GM21515 (cell line): ENCODE measurements around the gene PWP1.

Source experiments
- ATAC-seq: cut with Tn5 transposase; IDR thresholded peaks from one replicate; pipeline ENCODE4 v1.9.1; 2021; ENCODE audit not compliant: unreplicated experiment

The PWP1 gene

GRCh38 chr12:107732365-107732764, 46.8 kb downstream of the PWP1 start:
- ATAC-seq, result no peak

- ATAC-seq, result no peak
Observed at GRCh38 chr12:107734139-107734538, 48.5 kb downstream of the PWP1 start.

DNA sequence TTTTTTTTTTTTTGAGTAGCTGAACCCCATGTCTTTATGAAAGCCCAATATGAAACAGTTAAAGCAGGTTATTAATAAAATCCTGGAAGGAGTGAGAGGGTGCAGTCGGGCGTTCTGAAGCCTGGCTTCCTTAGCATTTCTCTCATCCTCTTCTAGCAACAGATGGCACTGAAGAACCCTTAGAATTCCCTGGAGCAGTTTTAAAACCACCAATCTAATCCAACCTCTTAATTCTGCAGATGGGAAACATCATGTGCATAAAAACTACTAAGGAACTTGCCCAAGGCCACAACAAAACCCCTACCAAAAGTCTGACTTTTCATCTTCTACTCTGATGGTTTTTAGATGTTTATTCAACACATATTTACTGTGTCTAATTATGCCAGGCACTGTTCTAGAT, 50.2 kb downstream of the PWP1 start:
- ATAC-seq, result no peak

DNA sequence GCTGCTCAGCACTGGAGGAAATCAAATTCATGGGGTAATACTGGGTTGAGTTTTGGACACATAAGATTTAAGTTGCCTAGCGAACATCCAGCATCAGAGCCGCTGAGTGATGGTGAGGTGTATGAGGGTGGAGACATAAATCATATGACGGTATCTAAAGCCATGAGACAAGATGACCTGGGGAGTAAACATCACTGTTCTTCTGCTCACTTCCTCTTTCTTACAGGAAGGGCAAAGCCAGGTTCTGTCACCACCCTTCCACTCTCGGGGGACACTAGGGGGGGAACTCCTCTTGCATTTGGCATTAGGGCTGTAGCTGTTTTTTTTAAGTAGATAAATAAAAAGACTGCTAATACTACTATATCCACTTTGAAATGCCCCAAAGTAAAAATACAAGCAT, 51.3 kb downstream of the PWP1 start:
- ATAC-seq, result peak; percentile 91

- no peak for ATAC-seq
Observed at GRCh38 chr12:107748472-107748871, 62.9 kb downstream of the PWP1 start.

GRCh38 chr12:107749083-107749482, 63.5 kb downstream of the PWP1 start:
- no peak for ATAC-seq

GRCh38 chr12:107759410-107759809, 73.8 kb downstream of the PWP1 start:
- ATAC-seq, result no peak

- ATAC-seq, result peak; percentile 20
Observed at GRCh38 chr12:107760207-107760808, 74.7 kb downstream of the PWP1 start.

- ATAC-seq, result peak; percentile 89
Observed at GRCh38 chr12:107760809-107761501, 75.4 kb downstream of the PWP1 start, which contains the start of gene PRDM4. Gene PRDM4 (minus strand): TSS chr12:107761137. CDS start chr12:107760515, 622 bp downstream.

DNA sequence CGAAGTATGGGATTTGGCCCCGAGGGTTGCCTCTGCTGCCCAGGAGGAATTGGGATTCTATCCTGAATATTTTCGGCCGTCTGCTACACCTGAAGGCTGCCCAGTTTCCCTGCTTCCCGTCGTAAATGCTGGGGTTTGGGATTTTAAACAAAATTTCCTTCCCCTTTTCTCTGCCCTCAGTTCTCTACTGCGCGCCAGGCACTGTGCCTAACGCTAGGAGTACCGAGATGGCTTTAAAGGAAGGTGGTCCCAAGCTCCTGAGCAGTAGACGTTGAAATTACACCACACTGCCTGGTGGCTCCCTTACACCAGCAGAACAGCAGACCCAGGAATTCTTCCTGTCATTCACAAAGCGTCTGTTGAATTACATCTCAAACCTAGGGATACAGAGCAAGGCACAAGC, 75.9 kb downstream of the PWP1 start:
- ATAC-seq, result no peak
